Suprapubic skin (tissue), 4 donors: ENCODE data around the gene CCDC127.

ENCODE experiments used
- CTCF ChIP-seq, 2 donors: fragments of 200-600 bp in 1 of 2; fragments of 450-650 bp in 1 of 2; sonication (generic) in 1 of 2; IDR thresholded peaks; one replicate each; pipeline ENCODE4 v1.5.1; 2016 to 2019; ENCODE audit warnings: antibody characterized with exemption in 2 of 2, mild to moderate bottlenecking in 1 of 2, moderate library complexity in 1 of 2
- EP300 ChIP-seq: sonication (generic); formaldehyde crosslinking; IDR thresholded peaks from one replicate; pipeline ENCODE4 v1.6.1; 2017; ENCODE audit warnings: antibody characterized with exemption
- POLR2A ChIP-seq, 2 donors: fragments of 450-650 bp; IDR thresholded peaks; one replicate each; pipeline ENCODE4 v1.6.1; 2017; ENCODE audit warnings: antibody characterized with exemption in 2 of 2, mild to moderate bottlenecking in 2 of 2, moderate library complexity in 2 of 2
- POLR2AphosphoS5 ChIP-seq, 3 donors: sonication (generic); formaldehyde crosslinking; IDR thresholded peaks; one replicate each; pipeline ENCODE4 v1.6.1; 2017; ENCODE audit warnings: antibody characterized with exemption in 3 of 3

GRCh38 chr5:166441-167372, 51.2 kb downstream of the CCDC127 start:
- TF ChIP-seq EP300 = no peak
- no peak for TF ChIP-seq CTCF (IDR thresholded peaks at IDR 0.05)
- TF ChIP-seq POLR2AphosphoS5 (IDR thresholded peaks at IDR 0.05) = no peak
- no peak for TF ChIP-seq POLR2A (IDR thresholded peaks at IDR 0.05)
